A549 (cell line): ENCODE measurements around the gene KIF5A.

ENCODE experiments used
- EHMT2 ChIP-seq: fragments of 200-600 bp; sonication (generic); IDR thresholded peaks from 2 replicates; pipeline ENCODE4 v1.6.1; 2016; ENCODE audit warnings: antibody characterized with exemption, low read depth, mild to moderate bottlenecking, moderate library complexity
- POLR2AphosphoS2 ChIP-seq: conservative IDR thresholded peaks from 2 replicates; pipeline ENCODE4 v1.6.1; 2012; ENCODE audit warnings: low read length, improper control_type of control experiment, inconsistent platforms
- TF ChIP-seq, protein P1 (sequence below): fragments of >200 bp; sonication (Bioruptor Twin); formaldehyde crosslinking; IDR thresholded peaks from 3 replicates; pipeline ENCODE4 v1.5.1; 2016

DNA sequence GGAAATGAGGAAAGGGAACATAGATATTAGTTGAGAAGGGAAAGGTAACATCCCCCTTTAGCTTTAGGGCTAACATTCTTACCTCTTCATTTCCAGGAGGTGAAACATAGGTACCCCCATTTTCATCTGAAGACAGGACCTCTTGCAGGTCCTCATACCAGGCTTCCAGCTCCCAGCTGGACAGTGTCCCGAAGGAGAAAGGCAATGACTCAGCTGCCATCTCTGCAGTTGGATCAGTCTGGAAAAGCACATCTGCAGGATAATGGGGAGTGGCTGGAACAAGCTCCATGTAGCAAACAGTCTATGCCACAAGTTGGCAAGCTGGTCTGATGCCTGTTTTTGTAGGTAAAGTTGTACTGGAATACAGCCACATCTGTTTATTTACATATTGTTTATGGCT, 32.7 kb upstream of the KIF5A start:
- TF ChIP-seq, protein P1, sequence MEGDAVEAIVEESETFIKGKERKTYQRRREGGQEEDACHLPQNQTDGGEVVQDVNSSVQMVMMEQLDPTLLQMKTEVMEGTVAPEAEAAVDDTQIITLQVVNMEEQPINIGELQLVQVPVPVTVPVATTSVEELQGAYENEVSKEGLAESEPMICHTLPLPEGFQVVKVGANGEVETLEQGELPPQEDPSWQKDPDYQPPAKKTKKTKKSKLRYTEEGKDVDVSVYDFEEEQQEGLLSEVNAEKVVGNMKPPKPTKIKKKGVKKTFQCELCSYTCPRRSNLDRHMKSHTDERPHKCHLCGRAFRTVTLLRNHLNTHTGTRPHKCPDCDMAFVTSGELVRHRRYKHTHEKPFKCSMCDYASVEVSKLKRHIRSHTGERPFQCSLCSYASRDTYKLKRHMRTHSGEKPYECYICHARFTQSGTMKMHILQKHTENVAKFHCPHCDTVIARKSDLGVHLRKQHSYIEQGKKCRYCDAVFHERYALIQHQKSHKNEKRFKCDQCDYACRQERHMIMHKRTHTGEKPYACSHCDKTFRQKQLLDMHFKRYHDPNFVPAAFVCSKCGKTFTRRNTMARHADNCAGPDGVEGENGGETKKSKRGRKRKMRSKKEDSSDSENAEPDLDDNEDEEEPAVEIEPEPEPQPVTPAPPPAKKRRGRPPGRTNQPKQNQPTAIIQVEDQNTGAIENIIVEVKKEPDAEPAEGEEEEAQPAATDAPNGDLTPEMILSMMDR: no peak
- TF ChIP-seq EHMT2 (no peak), POLR2AphosphoS2 (no peak; the same call in 1 of the 2 replicates)
